GM12864 (cell line): Measurements from ENCODE around the gene GRK4.

Experiments
- DNase-seq: peaks from one replicate; pipeline ENCODE4 v3.0.0-alpha.2; 2011; ENCODE audit warnings: low read depth
- H3K4me3 ChIP-seq: 2 replicates; pipeline ENCODE4 v1.5.1; 2011; ENCODE audit warnings: mild to moderate bottlenecking, low read depth, low read length, control low read depth
- TF ChIP-seq, protein P1 (sequence below): IDR thresholded peaks from 2 replicates; pipeline ENCODE4 v1.5.1; 2011; ENCODE audit warnings: low read depth, mild to moderate bottlenecking, moderate library complexity, low read length, control low read depth, inconsistent platforms; ENCODE audit errors: missing control alignments

Gene GRK4

DNA sequence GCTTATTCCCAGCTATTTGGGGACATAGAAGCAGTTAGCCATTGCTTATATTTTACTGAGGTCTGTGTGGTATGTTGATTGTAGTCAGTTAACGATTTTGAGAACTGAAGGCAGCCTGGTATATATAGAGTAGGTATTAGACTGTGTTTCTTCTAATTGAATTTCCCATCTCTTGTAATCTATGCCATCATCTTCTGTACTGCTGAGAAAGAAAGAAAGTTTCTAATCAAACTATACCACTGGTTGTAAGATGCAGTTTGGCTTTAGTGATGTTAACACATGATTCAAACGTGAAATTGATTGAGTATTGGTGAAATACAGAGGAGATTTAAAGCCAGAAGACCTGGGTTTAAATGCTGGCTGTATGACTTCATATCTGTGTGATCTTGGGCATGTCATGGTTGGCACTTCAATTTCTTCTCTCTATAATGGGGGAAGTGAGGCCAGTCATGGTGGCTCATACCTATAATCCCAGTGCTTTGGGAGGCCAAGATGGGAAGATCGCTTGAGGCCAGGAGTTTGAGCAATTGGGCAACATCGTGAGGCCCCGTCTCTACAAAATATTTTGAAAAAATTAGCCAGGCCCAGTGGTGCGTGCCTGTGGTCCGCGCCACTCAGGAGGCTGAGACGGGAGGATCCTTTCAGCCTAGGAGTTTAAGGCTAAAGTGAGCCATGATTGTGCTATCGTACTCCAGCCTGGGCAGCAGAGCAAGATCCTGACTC lies 122.7 kb downstream of the GRK4 start:
- TF ChIP-seq, protein P1, sequence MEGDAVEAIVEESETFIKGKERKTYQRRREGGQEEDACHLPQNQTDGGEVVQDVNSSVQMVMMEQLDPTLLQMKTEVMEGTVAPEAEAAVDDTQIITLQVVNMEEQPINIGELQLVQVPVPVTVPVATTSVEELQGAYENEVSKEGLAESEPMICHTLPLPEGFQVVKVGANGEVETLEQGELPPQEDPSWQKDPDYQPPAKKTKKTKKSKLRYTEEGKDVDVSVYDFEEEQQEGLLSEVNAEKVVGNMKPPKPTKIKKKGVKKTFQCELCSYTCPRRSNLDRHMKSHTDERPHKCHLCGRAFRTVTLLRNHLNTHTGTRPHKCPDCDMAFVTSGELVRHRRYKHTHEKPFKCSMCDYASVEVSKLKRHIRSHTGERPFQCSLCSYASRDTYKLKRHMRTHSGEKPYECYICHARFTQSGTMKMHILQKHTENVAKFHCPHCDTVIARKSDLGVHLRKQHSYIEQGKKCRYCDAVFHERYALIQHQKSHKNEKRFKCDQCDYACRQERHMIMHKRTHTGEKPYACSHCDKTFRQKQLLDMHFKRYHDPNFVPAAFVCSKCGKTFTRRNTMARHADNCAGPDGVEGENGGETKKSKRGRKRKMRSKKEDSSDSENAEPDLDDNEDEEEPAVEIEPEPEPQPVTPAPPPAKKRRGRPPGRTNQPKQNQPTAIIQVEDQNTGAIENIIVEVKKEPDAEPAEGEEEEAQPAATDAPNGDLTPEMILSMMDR: no peak
- no peak overlapping the region; the same call in 1 of the 2 replicates for H3K4me3 ChIP-seq
- DNase-seq: no peak

DNA sequence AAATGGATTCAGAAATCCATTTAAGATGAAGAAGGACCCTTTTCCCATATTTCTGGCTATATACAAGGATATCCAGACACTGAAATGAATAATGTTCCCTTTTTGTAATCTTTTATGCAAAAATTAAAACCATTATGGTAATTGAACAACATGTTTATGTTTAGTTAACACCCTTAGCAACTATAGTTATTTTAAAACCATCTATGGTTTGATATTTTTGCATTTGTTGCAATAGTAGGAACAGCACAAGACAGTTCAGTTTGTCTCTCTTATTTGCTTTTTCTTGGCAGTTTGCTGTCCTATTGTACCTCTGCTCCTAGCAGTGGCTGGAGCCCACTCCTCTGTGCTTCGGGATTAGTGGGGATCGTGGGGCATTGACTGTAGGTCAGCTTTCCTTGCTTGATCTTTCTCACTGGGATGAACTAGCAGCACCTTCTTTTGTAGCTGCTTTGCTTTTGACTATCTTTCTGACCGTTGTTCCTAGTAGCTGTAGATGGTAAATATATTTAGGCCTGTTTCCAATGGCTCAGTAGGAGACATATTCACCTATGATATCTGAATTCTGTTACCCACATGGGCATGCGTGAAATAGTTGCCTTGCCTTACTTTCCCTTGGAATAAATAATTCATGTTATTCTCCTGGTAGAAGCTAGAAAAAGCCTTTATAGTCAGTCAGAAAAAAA lies 123.9 kb downstream of the GRK4 start:
- TF ChIP-seq, protein P1: no peak
- DNase-seq: no peak
- no peak overlapping the region for H3K4me3 ChIP-seq
